KOPT-K1 (cell line): ENCODE results near the gene RAB22A.

Experiments
- H3K27ac ChIP-seq: fragments of 200-600 bp; sonication (generic); 2 replicates; pipeline ENCODE4 v1.5.1; 2016; ENCODE audit warnings: antibody characterized with exemption, mild to moderate bottlenecking, low read depth, low read length; ENCODE audit not compliant: poor library complexity, severe bottlenecking
- H3K36me3 ChIP-seq: fragments of 200-600 bp; sonication (generic); 2 replicates; pipeline ENCODE4 v1.5.1; 2017; ENCODE audit warnings: antibody characterized with exemption, mild to moderate bottlenecking, low read length, moderate library complexity; ENCODE audit not compliant: insufficient read depth
- H3K9me3 ChIP-seq: fragments of 200-600 bp; sonication (generic); 2 replicates; pipeline ENCODE4 v1.5.1; 2017; ENCODE audit warnings: antibody characterized with exemption, low read length, mild to moderate bottlenecking; ENCODE audit not compliant: insufficient read depth, poor library complexity, severe bottlenecking

RAB22A gene

GRCh38 chr20:58293453-58293852 lies 16.1 kb upstream of the RAB22A start:
- H3K36me3 ChIP-seq, result no peaks in the 10 kb centered on the region
- no peaks in the 10 kb centered on the region for H3K9me3 ChIP-seq
- no peak overlapping the region for H3K27ac ChIP-seq

GRCh38 chr20:58294497-58295455 lies 14.7 kb upstream of the RAB22A start:
- Histone ChIP-seq H3K9me3 (no peaks in the 10 kb centered on the region), H3K27ac (no peak overlapping the region)

GRCh38 chr20:58296051-58296837 lies 13.3 kb upstream of the RAB22A start:
- no peak overlapping the region for H3K27ac ChIP-seq
- H3K36me3 ChIP-seq, result no peaks in the 10 kb centered on the region
- H3K9me3 ChIP-seq, result no peaks in the 10 kb centered on the region

More at GRCh38 chr20:58294497-58295455, 14.7 kb upstream of the RAB22A start:
- no peaks in the 10 kb centered on the region for H3K36me3 ChIP-seq

- Histone ChIP-seq H3K27ac (no peak overlapping the region), H3K36me3 (no peaks in the 10 kb centered on the region), H3K9me3 (no peaks in the 10 kb centered on the region)
Measured at GRCh38 chr20:58297394-58297793, 12.1 kb upstream of the RAB22A start.

GRCh38 chr20:58300321-58300720 lies 9.2 kb upstream of the RAB22A start:
- H3K9me3 ChIP-seq, result no peaks in the 10 kb centered on the region
- no peak overlapping the region for H3K27ac ChIP-seq
- H3K36me3 ChIP-seq, result no peaks in the 10 kb centered on the region

GRCh38 chr20:58303547-58303946 lies 6.0 kb upstream of the RAB22A start:
- Histone ChIP-seq H3K27ac (no peak overlapping the region), H3K9me3 (no peaks in the 10 kb centered on the region), H3K36me3 (no peaks in the 10 kb centered on the region)

- Histone ChIP-seq H3K27ac (no peak overlapping the region), H3K9me3 (no peaks in the 10 kb centered on the region), H3K36me3 (no peaks in the 10 kb centered on the region)
Measured at GRCh38 chr20:58305061-58305460, 4.5 kb upstream of the RAB22A start.

- peak overlapping the region; percentile 61 for H3K27ac ChIP-seq
- no peaks in the 10 kb centered on the region for H3K9me3 ChIP-seq
- no peaks in the 10 kb centered on the region for H3K36me3 ChIP-seq
Measured at GRCh38 chr20:58306421-58307261, 2.9 kb upstream of the RAB22A start.

GRCh38 chr20:58307270-58307669 lies 2.2 kb upstream of the RAB22A start:
- peak overlapping the region; percentile 61 for H3K27ac ChIP-seq
- H3K36me3 ChIP-seq, result peaks cover 5% of the 10 kb centered on the region; the same call in 1 of the 2 replicates

GRCh38 chr20:58308290-58308679 lies 1.2 kb upstream of the RAB22A start:
- Histone ChIP-seq H3K27ac (no peak overlapping the region), H3K36me3 (peaks cover 13% of the 10 kb centered on the region), H3K9me3 (no peaks in the 10 kb centered on the region)

More at GRCh38 chr20:58307270-58307669, 2.2 kb upstream of the RAB22A start:
- no peaks in the 10 kb centered on the region for H3K9me3 ChIP-seq

GRCh38 chr20:58308680-58309527 lies 611 bp upstream of the RAB22A start:
- H3K36me3 ChIP-seq, result peaks cover 20% of the 10 kb centered on the region
- H3K9me3 ChIP-seq, result no peaks in the 10 kb centered on the region
- H3K27ac ChIP-seq, result no peak overlapping the region

GRCh38 chr20:58310291-58310782 lies 822 bp downstream of the RAB22A start:
- no peaks in the 10 kb centered on the region for H3K9me3 ChIP-seq
- H3K27ac ChIP-seq, result peak overlapping the region; percentile 60

GRCh38 chr20:58312836-58313235 lies 3.3 kb downstream of the RAB22A start:
- Histone ChIP-seq H3K27ac (no peak overlapping the region), H3K36me3 (peaks cover 46% of the 10 kb centered on the region), H3K9me3 (no peaks in the 10 kb centered on the region)

More at GRCh38 chr20:58310291-58310782, 822 bp downstream of the RAB22A start:
- H3K36me3 ChIP-seq, result peaks cover 30% of the 10 kb centered on the region

- no peak overlapping the region for H3K27ac ChIP-seq
- H3K36me3 ChIP-seq, result peaks cover 49% of the 10 kb centered on the region
- H3K9me3 ChIP-seq, result no peaks in the 10 kb centered on the region
Measured at GRCh38 chr20:58313396-58313795, 3.9 kb downstream of the RAB22A start.
